NCI-H1105 (cell line): ENCODE results near the gene KIF3B.
"Not testable (repeated sequence)": the region's sequence is repeated elsewhere in the genome, so short reads cannot be mapped to it uniquely, and the experiment has no call there.

Experiments
- DNase-seq: peaks from one replicate; lab custom pipeline; 2025; lab: John Stamatoyannopoulos, UW

KIF3B gene

GRCh38 chr20:32277361-32278198, at the start of gene KIF3B:
Gene KIF3B (plus strand): TSS chr20:32277651. CDS start chr20:32309778, 32,127 bp downstream.
- peak; percentile 92 for DNase-seq

- DNase-seq: no peak
Measured at GRCh38 chr20:32227744-32228688, 49.4 kb upstream of the KIF3B start.

- DNase-seq: no peak
Measured at GRCh38 chr20:32229251-32229747, 48.2 kb upstream of the KIF3B start.

GRCh38 chr20:32230707-32231106, 46.7 kb upstream of the KIF3B start:
- no peak for DNase-seq

GRCh38 chr20:32231245-32231644, 46.2 kb upstream of the KIF3B start:
- no peak for DNase-seq

GRCh38 chr20:32231847-32232246, 45.6 kb upstream of the KIF3B start:
- DNase-seq: no peak

- DNase-seq: no peak
Measured at GRCh38 chr20:32232326-32232886, 45.0 kb upstream of the KIF3B start.

- no peak for DNase-seq
Measured at GRCh38 chr20:32233286-32233685, 44.2 kb upstream of the KIF3B start.

- no peak for DNase-seq
Measured at GRCh38 chr20:32234135-32234808, 43.2 kb upstream of the KIF3B start.

- no peak for DNase-seq
Measured at GRCh38 chr20:32235331-32236047, 42.0 kb upstream of the KIF3B start.

GRCh38 chr20:32236048-32236533, 41.4 kb upstream of the KIF3B start:
- no peak for DNase-seq

- no peak for DNase-seq
Measured at GRCh38 chr20:32236819-32237218, 40.6 kb upstream of the KIF3B start.

GRCh38 chr20:32237419-32237818, 40.0 kb upstream of the KIF3B start:
- no peak for DNase-seq

- DNase-seq: no peak
Measured at GRCh38 chr20:32238483-32239425, 38.7 kb upstream of the KIF3B start.

GRCh38 chr20:32240205-32240604, 37.2 kb upstream of the KIF3B start:
- DNase-seq: no peak

- no peak for DNase-seq
Measured at GRCh38 chr20:32241807-32242206, 35.6 kb upstream of the KIF3B start.

GRCh38 chr20:32244150-32244823, 33.2 kb upstream of the KIF3B start:
- DNase-seq: no peak

GRCh38 chr20:32244959-32245358, 32.5 kb upstream of the KIF3B start:
- DNase-seq: no peak

- DNase-seq: not testable (repeated sequence)
Measured at GRCh38 chr20:32246208-32246607, 31.2 kb upstream of the KIF3B start.
